Measurements from ENCODE around the gene SPPL2B.

Gene SPPL2B

GRCh38 chr19:2323707-2324106 lies 4.8 kb upstream of the SPPL2B start:
- no peak for DNase-seq (ENCODE audit: low read depth)

GRCh38 chr19:2324220-2324948 lies 4.1 kb upstream of the SPPL2B start:
- DNase-seq (ENCODE audit: low read depth) = no peak

- DNase-seq (ENCODE audit: low read depth) = peak; percentile 94
These were observed 3.0 kb upstream of the SPPL2B start for GRCh38 chr19:2325281-2326046.

- no peak for DNase-seq (ENCODE audit: low read depth)
These were observed 1.7 kb upstream of the SPPL2B start for GRCh38 chr19:2326699-2327360.

GRCh38 chr19:2327773-2328400 lies 597 bp upstream of the SPPL2B start:
- no peak for DNase-seq (ENCODE audit: low read depth)

- DNase-seq (ENCODE audit: low read depth) = no peak
These were observed 630 bp downstream of the SPPL2B start for GRCh38 chr19:2329149-2329478.

- no peak for DNase-seq (ENCODE audit: low read depth)
These were observed 1.0 kb downstream of the SPPL2B start for GRCh38 chr19:2329501-2329916.

- no peak for DNase-seq (ENCODE audit: low read depth)
These were observed 1.8 kb downstream of the SPPL2B start for GRCh38 chr19:2330255-2330631.

- no peak for DNase-seq (ENCODE audit: low read depth)
These were observed 2.3 kb downstream of the SPPL2B start for GRCh38 chr19:2330632-2331284.

- DNase-seq (ENCODE audit: low read depth) = no peak
These were observed 3.2 kb downstream of the SPPL2B start for GRCh38 chr19:2331601-2332246.

- no peak for DNase-seq (ENCODE audit: low read depth)
These were observed 4.0 kb downstream of the SPPL2B start for GRCh38 chr19:2332341-2333026.

GRCh38 chr19:2333027-2333806 lies 4.7 kb downstream of the SPPL2B start:
- no peak for DNase-seq (ENCODE audit: low read depth)

GRCh38 chr19:2333807-2334211 lies 5.3 kb downstream of the SPPL2B start:
- no peak for DNase-seq (ENCODE audit: low read depth)

GRCh38 chr19:2334426-2334825 lies 5.9 kb downstream of the SPPL2B start:
- no peak for DNase-seq (ENCODE audit: low read depth)

GRCh38 chr19:2334986-2335846 lies 6.7 kb downstream of the SPPL2B start:
- DNase-seq (ENCODE audit: low read depth) = no peak

GRCh38 chr19:2335848-2336247 lies 7.4 kb downstream of the SPPL2B start:
- no peak for DNase-seq (ENCODE audit: low read depth)

- DNase-seq (ENCODE audit: low read depth) = no peak
These were observed 8.2 kb downstream of the SPPL2B start for GRCh38 chr19:2336528-2337328.

GRCh38 chr19:2337329-2337707 lies 8.8 kb downstream of the SPPL2B start:
- no peak for DNase-seq (ENCODE audit: low read depth)
